ENCODE results near the gene SEMA5B.

The SEMA5B gene

GRCh38 chr3:123027292-123028232 lies at the start of gene SEMA5B:
Gene SEMA5B, minus strand, starts transcription at chr3:123027763. Its CDS starts 66,500 bp downstream, at chr3:122961263.
- DNase-seq = no peak

- no peak for DNase-seq
Measured at GRCh38 chr3:123076496-123077418, 49.2 kb upstream of the SEMA5B start.

GRCh38 chr3:123076112-123076495 lies 48.5 kb upstream of the SEMA5B start:
- DNase-seq = no peak

- DNase-seq = no peak
Measured at GRCh38 chr3:123075359-123075758, 47.8 kb upstream of the SEMA5B start.

GRCh38 chr3:123072564-123072963 lies 45.0 kb upstream of the SEMA5B start:
- DNase-seq = no peak

GRCh38 chr3:123072152-123072551 lies 44.6 kb upstream of the SEMA5B start:
- DNase-seq = peak in 1 of 2 donors; percentile 26

GRCh38 chr3:123071581-123071980 lies 44.0 kb upstream of the SEMA5B start:
- DNase-seq = no peak

GRCh38 chr3:123071146-123071545 lies 43.6 kb upstream of the SEMA5B start:
- no peak for DNase-seq

GRCh38 chr3:123070510-123070909 lies 42.9 kb upstream of the SEMA5B start:
- no peak for DNase-seq

- DNase-seq = no peak
Measured at GRCh38 chr3:123068601-123069381, 41.2 kb upstream of the SEMA5B start.

- no peak for DNase-seq
Measured at GRCh38 chr3:123067689-123068600, 40.4 kb upstream of the SEMA5B start.

- DNase-seq = peak; percentile 52
Measured at GRCh38 chr3:123066896-123067688, 39.5 kb upstream of the SEMA5B start, which contains the start of gene PDIA5. Gene PDIA5, plus strand, starts transcription at chr3:123067025. Its CDS starts 140 bp downstream, at chr3:123067165.

- no peak for DNase-seq
Measured at GRCh38 chr3:123066599-123066895, 39.0 kb upstream of the SEMA5B start.

- no peak for DNase-seq
Measured at GRCh38 chr3:123064914-123065313, 37.4 kb upstream of the SEMA5B start.

- no peak for DNase-seq
Measured at GRCh38 chr3:123064506-123064905, 36.9 kb upstream of the SEMA5B start.

GRCh38 chr3:123063034-123063433 lies 35.5 kb upstream of the SEMA5B start:
- no peak for DNase-seq

- DNase-seq = no peak
Measured at GRCh38 chr3:123061856-123062255, 34.3 kb upstream of the SEMA5B start.

GRCh38 chr3:123060054-123060453 lies 32.5 kb upstream of the SEMA5B start:
- no peak for DNase-seq

GRCh38 chr3:123058505-123058904 lies 30.9 kb upstream of the SEMA5B start:
- DNase-seq = no peak

GRCh38 chr3:123055352-123055751 lies 27.8 kb upstream of the SEMA5B start:
- no peak for DNase-seq

- no peak for DNase-seq
Measured at GRCh38 chr3:123054931-123055330, 27.4 kb upstream of the SEMA5B start.

All from CD4-positive, alpha-beta T cell treated with Interleukin-1 beta for 1 hour (primary cell).